Upper lobe of right lung (tissue), 1 donor: ENCODE data around the gene NUBPL. TPM values are rescaled to one million over a fixed set of nuclear protein-coding genes. Genes with fewer than 3 reads are reported as not detected.

ENCODE experiments used
- ATAC-seq: fragments of 200-7000 bp; cut with Tn5 transposase; one replicate; pipeline ENCODE4 v1.9.1; 2020; ENCODE audit warnings: mild to moderate bottlenecking, moderate library complexity
- DNase-seq: peaks from one replicate; pipeline ENCODE4 v3.0.0-alpha.2; 2020
- H3K27ac ChIP-seq: fragments of 200-600 bp; one replicate; pipeline ENCODE4 v1.8.0; 2022
- H3K27me3 ChIP-seq: fragments of 200-600 bp; one replicate; pipeline ENCODE4 v1.8.0; 2022; ENCODE audit warnings: mild to moderate bottlenecking
- H3K36me3 ChIP-seq: fragments of 200-600 bp; one replicate; pipeline ENCODE4 v1.8.0; 2022
- H3K4me1 ChIP-seq: fragments of 200-600 bp; one replicate; pipeline ENCODE4 v1.8.0; 2022
- H3K4me3 ChIP-seq: fragments of 200-600 bp; one replicate; pipeline ENCODE4 v1.8.0; 2022; ENCODE audit warnings: mild to moderate bottlenecking
- H3K9me3 ChIP-seq: fragments of 200-600 bp; one replicate; pipeline ENCODE4 v1.8.0; 2022
- CTCF ChIP-seq: fragments of 200-600 bp; IDR thresholded peaks from one replicate; pipeline ENCODE4 v1.8.0; 2022; ENCODE audit warnings: antibody characterized with exemption
- intact Hi-C: fragments of 100-400 bp; cut with DNase I; formaldehyde crosslinking; loops from one replicate; pipeline ENCODE4 v1.11.0; 2022
- total RNA-seq: library from RNA; stranded (reverse); fragmentation: NEBNext Ultra II Directional; extraction: Animal tissue kit (Norgen Biotek cat#: 25700); gene quantifications from one replicate; pipeline ENCODE4 v1.2.1, GENCODE V29; 2021
- donor health status: DM: no; HTN: yes; CAD: no; lungs with severe emphysema.

The NUBPL gene
- total RNA-seq, 1 donor from 2014 or later = 12.1 TPM

GRCh38 chr14:31692376-31692781, 131.2 kb downstream of the NUBPL start:
- intact Hi-C loops = no loop called here
- H3K36me3 ChIP-seq = no peaks in the 10 kb centered on the region
- no peak overlapping the region for H3K4me3 ChIP-seq
- H3K9me3 ChIP-seq = no peaks in the 10 kb centered on the region
- DNase-seq = no peak
- H3K4me1 ChIP-seq = no peaks in the 10 kb centered on the region
- no peak for ATAC-seq
- no peaks in the 10 kb centered on the region for H3K27me3 ChIP-seq
- TF ChIP-seq CTCF = no peak
- no peak overlapping the region for H3K27ac ChIP-seq

- no peaks in the 10 kb centered on the region for H3K9me3 ChIP-seq
- DNase-seq = no peak
- H3K27ac ChIP-seq = no peak overlapping the region
- H3K36me3 ChIP-seq = no peaks in the 10 kb centered on the region
- no peak overlapping the region for H3K4me3 ChIP-seq
- H3K27me3 ChIP-seq = no peaks in the 10 kb centered on the region
- no peaks in the 10 kb centered on the region for H3K4me1 ChIP-seq
- intact Hi-C loops = no loop called here
- ATAC-seq = no peak
- no peak for TF ChIP-seq CTCF
These were observed 135.2 kb downstream of the NUBPL start for GRCh38 chr14:31696378-31696777.

GRCh38 chr14:31699809-31700208, 138.6 kb downstream of the NUBPL start:
- Histone ChIP-seq H3K27me3 (no peaks in the 10 kb centered on the region), H3K4me3 (no peak overlapping the region), H3K36me3 (no peaks in the 10 kb centered on the region), H3K27ac (no peak overlapping the region), H3K9me3 (no peaks in the 10 kb centered on the region), H3K4me1 (no peaks in the 10 kb centered on the region)
- no peak for TF ChIP-seq CTCF
- ATAC-seq (no peak), DNase-seq (no peak)
- intact Hi-C loops = no loop called here

- DNase-seq = no peak
- Histone ChIP-seq H3K9me3 (no peaks in the 10 kb centered on the region), H3K4me3 (no peak overlapping the region), H3K36me3 (no peaks in the 10 kb centered on the region), H3K4me1 (no peaks in the 10 kb centered on the region), H3K27me3 (no peaks in the 10 kb centered on the region), H3K27ac (no peak overlapping the region)
- TF ChIP-seq CTCF = no peak
- intact Hi-C loops = no loop called here
- no peak for ATAC-seq
These were observed 139.3 kb downstream of the NUBPL start for GRCh38 chr14:31700282-31701074.

GRCh38 chr14:31702130-31702529, 140.9 kb downstream of the NUBPL start:
- Histone ChIP-seq H3K36me3 (no peaks in the 10 kb centered on the region), H3K27me3 (no peaks in the 10 kb centered on the region), H3K4me1 (no peaks in the 10 kb centered on the region), H3K9me3 (no peaks in the 10 kb centered on the region), H3K27ac (no peak overlapping the region), H3K4me3 (no peak overlapping the region)
- ATAC-seq (no peak), DNase-seq (no peak)
- intact Hi-C loops = no loop called here
- TF ChIP-seq CTCF = no peak

GRCh38 chr14:31703056-31703455, 141.9 kb downstream of the NUBPL start:
- no peak overlapping the region for H3K4me3 ChIP-seq
- H3K9me3 ChIP-seq = no peaks in the 10 kb centered on the region
- no peaks in the 10 kb centered on the region for H3K36me3 ChIP-seq
- no peaks in the 10 kb centered on the region for H3K27me3 ChIP-seq
- TF ChIP-seq CTCF = no peak
- no peak overlapping the region for H3K27ac ChIP-seq
- H3K4me1 ChIP-seq = no peaks in the 10 kb centered on the region
- DNase-seq (no peak), ATAC-seq (no peak)
- intact Hi-C loops = no loop called here
